Hindlimb muscle (tissue), 1 donor: Measurements from ENCODE around the gene PTPMT1. TPM values are rescaled to one million over a fixed set of nuclear protein-coding genes. Genes with fewer than 3 reads are reported as not detected.
"Not testable (repeated sequence)": the region's sequence is repeated elsewhere in the genome, so short reads cannot be mapped to it uniquely, and the experiment has no call there.

Source experiments
- DNase-seq: peaks from one replicate; pipeline ENCODE4 v3.0.0-alpha.2; 2013
- polyA plus RNA-seq: library from polyadenylated mRNA; unstranded; fragments of 120-200 nt; gene quantifications from one replicate; pipeline ENCODE4 v1.2.1, GENCODE V29; 2013; ENCODE audit not compliant: insufficient read length

PTPMT1 gene
- polyA plus RNA-seq, 1 donor: 25.4 TPM

DNA sequence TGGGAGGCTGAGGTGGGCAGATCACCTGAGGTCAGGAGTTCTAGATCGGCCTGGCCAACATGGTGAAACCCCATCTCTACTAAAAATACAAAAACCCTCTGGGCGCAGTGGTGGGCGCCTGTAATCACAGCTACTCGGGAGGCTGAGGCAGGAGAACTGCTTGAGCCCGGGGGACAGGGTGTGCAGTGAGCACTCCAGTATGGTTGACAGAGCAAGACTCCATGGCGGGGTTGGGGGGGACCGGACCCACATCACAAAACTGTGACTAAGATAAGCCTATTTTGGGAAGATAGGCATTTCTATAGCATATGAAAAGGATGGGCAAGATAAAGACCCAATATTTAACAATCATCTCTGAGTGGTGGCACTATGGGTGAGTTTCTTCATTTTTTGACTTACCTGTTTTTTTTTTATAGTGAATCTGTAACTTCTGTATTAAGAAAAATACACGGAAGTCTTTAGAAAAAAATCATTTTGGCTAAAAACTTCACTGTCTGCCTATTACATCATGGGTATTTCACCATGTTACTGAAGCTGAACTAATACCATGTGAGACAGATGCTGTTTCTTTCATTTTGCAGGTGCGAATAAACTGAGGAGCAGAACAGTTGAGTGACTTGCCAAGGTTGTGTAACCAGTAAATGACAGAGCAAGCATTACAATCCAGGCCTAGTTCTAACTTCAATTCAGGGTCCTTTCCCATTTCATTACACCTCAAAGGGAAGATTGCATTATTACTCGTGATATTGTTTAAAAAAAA lies 14.9 kb upstream of the PTPMT1 start:
- DNase-seq: no peak

DNA sequence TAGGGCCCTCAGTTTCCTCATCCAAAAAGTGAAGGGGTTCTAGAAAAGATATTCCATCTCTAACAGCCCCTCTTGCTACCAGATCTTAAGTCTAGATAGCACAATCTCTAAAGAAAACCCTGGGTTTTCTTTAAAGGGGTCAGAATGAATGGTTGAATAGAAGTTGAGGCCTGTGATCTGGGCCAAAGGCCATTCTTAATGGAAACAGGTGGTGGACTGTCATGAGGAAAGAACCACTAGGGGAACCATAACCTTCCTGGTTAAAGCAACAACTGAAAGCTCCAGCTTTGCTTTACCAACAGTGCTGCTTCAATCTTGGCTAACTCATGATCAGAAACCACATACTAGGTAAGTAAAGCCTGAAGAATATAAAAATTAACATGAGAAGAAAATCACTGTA lies 14.3 kb upstream of the PTPMT1 start:
- DNase-seq: no peak

DNA sequence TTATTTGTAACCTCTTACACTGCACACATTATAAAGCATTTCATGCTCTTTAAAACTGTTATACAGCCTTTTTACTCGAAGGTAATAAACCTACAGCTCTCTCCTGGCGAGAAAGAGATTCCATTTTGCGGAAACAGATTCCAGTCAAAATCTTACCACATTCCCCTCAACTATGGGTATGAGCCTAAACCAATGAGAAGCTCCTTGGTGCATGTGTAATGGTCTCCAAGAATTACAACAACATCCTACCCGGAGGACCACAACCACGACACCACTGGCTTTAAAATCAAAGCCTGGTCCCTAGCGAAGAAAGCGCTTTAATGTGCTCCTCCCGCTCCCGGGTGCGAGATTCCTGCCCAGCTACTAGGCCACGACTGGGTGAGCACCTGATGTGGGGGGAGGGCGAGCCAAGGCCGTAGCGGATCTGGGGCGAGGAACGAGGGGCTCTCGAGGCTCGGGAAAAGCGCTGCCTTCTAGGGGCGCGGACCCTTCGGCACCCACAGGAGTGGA lies 13.3 kb upstream of the PTPMT1 start:
- DNase-seq: peak; percentile 15

DNA sequence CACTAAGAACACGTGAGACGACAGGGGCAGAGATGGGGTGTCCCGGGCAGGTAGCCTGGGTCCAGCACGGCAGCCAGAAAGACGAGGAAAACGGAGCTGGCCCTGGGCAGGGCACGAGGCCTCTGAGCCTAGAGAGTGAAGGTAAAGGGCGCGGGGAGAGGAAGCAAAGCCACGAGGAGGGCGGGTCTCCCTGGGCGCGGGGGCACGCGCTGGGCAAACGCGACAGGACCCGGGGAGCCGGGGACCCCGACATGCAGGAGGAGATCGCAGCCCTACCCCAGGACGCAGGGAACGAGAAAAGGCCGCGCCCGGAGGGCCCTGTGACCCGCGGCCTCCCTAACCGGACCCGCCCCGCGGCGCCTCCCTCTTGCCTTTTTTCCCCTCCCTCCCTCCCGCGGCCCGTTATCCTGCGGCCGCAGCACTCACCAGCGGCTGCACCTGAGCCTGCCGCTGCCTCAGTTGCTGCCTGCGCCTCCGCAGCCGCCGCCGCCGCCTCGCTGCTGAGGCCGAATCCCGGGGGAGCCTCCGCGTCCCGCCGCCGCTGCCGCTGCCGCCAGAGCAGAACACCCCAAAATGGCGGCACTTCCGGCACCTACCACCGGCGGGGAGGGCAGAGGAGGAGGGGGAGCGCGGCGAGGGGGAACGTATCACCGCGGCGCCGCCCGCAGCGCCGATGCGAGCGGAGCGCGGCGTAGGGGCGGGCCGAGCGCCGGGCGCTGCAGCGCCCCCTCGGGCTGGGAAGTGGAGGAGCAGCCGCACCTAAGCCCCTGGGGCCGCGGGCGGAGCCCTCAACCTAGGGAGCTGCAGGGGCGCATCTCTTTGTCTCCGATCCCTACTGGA lies 12.6 kb upstream of the PTPMT1 start, which contains the start of gene CELF1:
Gene CELF1, minus strand, starts transcription at position 567 of the 840 bp plus-strand sequence. CDS start 53,609 bp downstream, outside the sequence.
- peak; percentile 93 for DNase-seq

DNA sequence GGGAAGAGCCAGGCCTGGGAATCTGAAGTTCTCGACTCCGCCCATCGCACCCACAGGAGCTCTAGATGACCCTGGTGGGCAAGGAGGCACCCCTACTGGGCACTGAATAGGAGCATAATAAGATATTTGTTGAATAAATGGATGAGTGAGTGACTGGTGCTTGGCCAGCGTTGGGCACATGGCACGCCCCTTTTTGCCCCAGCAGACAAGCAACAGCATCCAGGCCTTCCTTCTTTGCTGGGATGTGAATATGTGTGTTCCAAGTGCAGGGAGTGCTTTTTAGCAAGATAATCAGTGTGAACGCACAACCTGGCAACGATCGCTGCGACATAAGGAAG lies 12.0 kb upstream of the PTPMT1 start:
- DNase-seq: no peak

DNA sequence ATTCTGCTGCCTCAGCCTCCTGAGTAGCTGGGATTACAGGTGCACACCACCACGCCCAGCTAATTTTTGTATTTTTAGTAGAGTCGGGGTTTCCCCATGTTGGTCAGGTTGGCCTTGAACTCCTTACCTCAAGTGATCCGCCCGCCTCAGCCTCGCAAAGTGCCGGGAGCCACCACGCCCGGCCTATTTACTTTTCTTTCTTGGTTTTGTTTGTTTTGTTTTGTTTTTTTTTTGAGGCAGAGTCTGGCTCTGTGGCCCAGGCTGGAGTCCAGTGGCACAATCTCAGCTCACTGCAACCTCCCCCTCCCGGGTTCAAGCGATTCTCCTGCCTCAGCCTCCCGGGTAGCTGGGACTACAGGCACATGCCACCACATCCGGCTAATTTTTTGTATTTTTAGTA lies 8.4 kb upstream of the PTPMT1 start:
- DNase-seq: not testable (repeated sequence)

DNA sequence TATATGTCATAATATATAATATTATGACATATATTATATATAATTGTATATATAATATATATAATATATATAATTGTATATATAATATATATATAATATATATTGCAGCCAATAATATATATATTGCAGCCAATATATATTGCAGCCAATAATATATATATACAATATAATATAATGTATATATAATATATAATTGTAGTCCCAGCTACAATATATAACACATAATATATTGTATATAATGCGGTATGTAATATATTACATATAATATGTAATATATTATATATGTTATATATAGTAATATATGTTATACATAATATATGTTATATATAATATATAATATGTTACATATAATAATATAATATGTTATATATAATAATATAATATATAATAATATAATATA lies 6.7 kb upstream of the PTPMT1 start:
- no peak for DNase-seq

DNA sequence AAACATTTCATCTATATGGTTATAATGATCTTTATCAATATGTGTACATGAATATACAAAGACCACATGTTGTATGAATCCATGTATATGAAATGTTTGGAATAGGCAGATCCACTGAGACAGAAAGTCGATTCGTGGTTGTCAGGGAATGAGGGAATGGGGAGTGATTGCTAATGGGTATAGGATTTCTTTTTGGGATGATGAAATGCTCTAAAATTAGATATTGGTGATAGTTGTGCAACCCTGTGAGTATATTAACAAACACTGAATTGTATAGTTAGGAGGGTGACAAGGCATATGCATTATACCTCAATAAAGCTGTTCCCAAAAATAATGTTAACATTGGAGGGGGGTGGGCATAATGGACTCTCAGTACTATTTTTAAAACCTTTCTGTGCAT lies 5.0 kb upstream of the PTPMT1 start:
- DNase-seq: no peak

DNA sequence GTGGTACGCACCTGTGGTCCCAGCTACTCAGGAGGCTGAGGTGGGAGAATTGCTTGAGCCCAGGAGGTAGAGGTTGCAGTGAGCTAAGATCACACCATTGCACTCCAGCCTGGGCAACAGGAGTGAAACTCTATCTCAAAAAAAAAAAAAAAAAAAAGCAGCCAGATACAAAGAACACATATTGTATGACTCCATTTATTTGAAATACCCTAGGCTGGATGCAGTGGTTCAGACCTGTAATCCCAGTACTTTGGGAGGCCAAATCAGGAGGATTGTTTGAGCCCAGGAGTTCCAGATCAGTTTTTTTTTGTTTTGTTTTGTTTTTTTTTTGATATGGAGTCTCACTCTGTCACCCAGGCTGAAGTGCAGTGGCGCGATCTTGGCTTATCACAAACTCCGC lies 3.0 kb upstream of the PTPMT1 start:
- not testable (repeated sequence) for DNase-seq

DNA sequence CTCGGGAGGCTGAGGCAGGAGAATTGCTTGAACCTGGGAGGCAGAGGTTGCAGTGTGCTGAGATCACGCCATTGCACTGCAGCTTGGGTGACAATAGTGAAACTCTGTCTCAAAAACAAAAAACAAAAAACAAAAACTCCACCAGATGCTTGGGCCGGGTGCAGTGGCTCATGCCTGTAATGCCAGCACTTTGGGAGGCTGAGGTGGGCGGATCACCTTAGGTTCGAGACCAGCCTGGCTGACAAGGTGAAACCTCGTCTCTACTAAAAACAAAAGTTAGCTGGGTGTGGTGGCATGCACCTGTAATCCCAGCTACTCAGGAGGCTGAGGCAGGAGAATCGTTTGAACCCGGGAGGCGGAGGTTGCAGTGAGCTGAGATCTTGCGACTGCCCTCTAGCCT lies 1.0 kb upstream of the PTPMT1 start:
- DNase-seq: not testable (repeated sequence)

DNA sequence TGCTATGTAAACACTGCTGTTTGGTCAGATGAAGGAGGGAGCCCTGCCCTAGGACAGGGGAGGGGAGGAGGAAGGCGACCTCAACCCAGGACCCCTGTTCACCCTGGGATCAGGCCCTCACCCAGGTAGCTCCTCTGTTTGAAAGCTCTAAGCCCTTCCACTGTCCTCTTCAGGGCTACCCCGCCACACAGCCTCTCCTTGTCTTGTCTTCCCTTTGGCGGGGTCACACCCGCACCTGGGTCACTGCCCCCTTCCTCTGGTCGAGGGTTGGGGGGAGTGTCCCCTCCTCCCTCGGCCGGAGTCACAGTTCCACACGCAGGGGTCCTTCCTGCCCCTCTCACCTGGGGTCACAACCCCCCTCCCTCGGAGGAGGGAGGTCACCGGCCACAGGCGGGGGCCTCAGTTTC lies 463 bp upstream of the PTPMT1 start:
- DNase-seq: no peak

DNA sequence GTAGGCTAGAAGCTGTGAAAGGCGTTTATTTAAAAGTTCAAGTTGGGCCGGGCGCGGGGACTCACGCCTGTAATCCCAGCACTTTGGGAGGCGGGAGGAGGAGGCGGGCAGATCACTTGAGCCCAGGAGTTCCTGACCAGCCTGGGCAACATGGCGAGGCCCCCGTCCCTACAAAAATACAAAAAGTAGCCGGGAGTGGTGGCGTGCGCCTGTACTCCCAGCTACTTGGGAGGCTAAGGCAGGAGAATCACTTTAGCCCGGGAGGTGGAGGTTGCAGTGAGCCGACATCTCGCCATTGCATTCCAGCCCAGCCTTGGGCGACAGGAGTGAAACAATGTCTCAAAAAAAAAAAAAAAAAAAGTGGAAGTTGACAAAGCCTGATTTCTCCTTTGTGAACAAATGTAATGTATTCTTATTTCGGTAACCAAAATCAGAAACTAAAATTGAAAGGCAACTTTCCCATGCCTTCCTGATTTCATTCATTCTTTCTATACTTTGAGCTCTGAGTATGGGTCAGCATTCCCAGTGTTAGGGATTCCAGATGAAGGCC lies 825 bp downstream of the PTPMT1 start:
- DNase-seq: no peak

DNA sequence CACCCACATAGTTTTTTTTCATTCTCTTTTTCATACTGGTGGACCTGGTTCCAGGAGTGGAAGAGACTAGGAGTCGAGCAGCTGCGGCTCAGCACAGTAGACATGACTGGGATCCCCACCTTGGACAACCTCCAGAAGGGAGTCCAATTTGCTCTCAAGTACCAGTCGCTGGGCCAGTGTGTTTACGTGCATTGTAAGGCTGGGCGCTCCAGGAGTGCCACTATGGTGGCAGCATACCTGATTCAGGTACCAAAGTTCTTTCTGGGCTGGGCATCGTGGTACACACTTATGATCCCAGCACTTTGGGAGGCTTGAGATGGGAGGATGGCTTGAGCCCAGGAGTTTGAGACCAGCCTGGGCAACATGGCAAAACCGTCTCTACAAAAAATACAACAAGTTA lies 4.2 kb downstream of the PTPMT1 start:
- DNase-seq: no peak

DNA sequence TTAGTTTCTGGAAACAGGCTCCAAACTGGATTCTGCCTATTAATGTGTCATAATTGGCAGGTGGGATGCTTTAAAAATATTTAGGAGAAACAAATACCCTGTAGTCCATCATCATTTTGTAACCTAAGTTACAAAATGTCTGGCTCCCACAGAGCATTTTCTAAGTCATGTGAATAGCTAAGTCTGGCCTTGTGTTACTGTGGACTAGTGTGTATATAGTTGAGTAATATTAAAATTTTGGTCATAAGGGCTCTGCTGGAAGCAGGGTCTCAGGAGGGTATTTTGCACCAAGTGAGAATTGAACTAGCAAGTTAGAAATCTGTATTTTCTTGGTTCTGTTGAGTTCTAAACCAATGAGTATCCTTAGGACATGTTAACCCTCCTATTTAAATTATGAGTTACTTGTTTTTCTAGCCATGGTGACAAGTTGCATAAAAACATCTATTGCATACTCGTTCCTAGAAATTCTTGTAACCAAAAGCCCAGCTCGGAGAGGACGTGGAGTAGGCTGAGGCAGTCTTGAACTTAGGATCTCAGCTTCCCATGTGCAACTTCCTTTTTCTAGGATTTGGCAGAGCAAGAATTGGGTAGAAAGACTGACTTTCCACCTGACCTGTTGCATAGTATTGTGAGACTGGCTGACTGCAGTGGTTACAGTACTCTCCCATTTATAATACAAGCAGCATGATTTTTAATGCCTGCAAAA lies 5.4 kb downstream of the PTPMT1 start:
- no peak for DNase-seq

DNA sequence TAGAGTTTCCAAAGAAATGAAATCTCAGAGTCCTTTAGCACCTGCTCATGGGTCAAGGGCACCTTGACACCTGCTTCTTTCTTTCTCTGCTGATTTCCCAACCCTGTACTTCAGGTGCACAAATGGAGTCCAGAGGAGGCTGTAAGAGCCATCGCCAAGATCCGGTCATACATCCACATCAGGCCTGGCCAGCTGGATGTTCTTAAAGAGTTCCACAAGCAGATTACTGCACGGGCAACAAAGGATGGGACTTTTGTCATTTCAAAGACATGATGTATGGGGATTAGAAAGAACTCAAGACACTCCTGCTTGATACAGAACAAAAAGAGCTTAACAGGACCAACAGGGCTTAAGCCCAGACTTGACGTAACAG lies 5.9 kb downstream of the PTPMT1 start:
- DNase-seq: no peak

DNA sequence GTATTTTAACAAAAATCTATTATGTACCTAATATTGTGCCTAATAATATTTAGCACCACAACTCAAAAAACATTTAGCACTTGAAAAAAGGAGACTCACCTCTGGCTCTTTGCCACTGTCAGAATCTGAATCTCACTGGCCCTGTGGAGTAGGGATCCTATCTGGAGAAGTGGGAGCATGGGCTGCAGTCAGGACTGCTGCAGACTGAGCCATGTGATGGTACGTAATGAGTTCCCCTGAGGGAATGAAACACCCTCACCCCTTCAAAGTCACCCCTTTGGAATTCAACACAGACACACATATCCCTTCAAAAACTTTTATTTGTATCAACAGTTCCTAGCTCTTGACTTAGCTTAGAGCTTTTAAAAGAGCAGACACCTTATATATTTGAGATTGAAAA lies 6.5 kb downstream of the PTPMT1 start:
- DNase-seq: no peak

DNA sequence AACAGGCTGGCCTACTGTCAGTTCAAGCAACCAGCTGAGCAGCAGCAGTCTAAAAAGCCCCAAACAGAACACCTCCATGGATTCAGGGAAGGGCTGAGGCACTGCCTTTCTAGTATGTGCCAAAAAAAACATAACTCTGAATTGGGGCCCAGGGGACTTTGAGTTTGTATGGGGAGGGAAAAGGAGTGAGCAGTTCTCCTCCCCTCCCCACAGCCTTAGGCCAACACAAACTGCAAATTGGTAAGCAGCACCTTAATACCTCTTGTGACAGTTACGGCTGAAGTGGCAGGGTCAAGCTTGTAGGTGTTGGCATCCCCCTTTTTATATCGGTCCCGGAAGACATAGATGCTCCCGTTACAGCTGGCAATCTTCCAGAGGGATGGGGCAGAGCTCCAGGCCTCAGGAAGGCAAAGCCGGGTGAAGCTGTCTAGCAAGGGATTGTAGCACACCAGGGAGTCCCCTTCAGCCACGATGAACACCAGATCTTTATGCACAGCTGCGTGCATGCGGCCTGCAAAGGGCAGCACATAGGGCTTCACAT lies 7.4 kb downstream of the PTPMT1 start:
- no peak for DNase-seq

DNA sequence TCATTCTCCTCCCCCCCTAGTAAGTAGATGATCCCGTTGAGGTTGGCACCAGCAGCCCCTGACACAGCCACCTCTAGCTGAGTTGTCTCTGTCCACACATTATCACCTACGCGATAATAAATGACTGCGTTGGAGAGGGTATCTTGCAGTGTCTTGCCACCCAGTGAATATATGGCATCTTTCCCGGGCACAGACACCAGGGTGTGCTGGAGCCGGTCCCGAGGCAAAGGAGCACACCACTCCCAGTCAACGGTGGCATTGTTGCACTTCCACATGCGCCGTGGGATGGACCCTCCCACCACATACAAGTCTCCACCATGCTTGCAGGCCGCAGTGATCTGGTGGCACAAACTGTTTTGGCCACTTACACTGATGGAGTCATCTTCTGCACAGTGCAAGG lies 7.9 kb downstream of the PTPMT1 start:
- DNase-seq: no peak

DNA sequence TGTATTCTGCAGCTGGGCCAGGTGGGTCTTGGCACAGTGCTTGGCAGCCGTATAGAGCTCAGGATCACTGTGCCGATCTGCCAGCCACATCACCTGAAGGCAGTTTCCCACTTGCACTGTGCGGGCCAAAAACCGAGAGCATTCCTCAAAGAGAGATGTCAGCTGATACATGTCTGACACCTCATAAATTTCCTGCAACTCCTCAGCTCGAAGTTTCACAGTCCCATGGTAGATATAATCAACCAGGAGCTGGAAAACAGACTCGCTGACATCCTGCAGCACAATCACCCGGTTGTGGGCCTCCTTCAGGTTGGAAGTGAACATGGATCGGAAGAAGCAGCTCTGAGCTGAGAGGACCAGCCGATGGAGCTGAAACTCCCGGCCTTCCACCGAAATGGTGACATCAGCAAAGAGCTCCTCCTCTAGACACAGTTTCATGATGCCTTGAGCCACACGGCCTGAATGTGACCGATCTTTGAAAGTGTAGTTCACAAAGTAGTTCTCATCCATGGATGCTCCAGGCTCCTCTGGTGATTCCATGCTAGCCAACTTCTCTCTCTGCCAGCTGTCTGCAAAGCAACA lies 12.2 kb downstream of the PTPMT1 start:
- no peak for DNase-seq

DNA sequence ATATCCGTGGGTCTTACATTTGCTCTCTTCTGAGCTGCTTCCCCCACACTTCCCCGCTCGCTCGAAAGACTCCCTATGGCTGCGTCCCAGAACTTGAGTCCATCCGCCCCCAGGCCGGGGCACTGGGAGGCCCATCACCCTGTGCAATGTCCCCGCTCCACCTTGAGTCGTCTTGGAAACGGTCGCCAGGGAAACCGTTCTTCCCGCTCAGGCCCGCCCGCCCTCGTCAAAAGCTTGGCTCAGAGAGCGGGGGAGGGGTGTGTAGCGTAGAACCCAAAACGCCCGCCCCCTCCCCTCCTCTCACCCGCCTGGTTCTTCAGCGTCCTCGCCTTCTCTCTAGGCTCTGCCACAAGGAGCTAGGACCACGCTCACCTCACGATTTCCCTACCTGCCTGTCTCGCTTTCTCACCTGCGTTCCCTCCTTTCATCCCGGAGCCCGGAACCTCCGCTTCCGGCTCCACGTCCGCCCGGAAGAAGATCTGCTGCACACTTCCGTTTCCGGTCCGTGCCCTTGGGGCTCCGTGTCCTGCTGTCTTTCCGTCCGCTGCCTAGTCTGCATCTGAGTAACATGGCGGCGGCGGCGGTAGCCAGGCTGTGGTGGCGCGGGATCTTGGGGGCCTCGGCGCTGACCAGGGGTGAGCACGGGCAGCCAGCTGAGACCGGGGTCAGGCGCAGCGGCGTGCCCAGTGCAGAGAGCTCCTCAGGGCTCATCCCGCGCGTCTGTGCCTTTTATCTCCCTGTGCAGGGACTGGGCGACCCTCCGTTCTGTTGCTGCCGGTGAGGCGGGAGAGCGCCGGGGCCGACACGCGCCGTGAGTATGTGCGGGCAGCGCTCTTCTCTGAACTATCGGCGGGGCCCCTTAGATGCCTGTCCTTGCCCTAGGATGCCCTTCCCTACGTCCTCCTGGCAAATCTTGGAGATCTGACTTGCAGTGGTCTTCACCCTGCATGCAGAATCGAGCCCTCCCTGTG lies 13.4 kb downstream of the PTPMT1 start, which contains the start of the genes KBTBD4 and NDUFS3:
Gene KBTBD4, minus strand, starts transcription at position 447 of the 971 bp plus-strand sequence. Its CDS starts 19 bp downstream, at position 428.
Gene NDUFS3, plus strand, starts transcription at position 551 of the 971 bp plus-strand sequence. Its CDS starts 18 bp downstream, at position 569.
- peak; percentile 93 for DNase-seq

DNA sequence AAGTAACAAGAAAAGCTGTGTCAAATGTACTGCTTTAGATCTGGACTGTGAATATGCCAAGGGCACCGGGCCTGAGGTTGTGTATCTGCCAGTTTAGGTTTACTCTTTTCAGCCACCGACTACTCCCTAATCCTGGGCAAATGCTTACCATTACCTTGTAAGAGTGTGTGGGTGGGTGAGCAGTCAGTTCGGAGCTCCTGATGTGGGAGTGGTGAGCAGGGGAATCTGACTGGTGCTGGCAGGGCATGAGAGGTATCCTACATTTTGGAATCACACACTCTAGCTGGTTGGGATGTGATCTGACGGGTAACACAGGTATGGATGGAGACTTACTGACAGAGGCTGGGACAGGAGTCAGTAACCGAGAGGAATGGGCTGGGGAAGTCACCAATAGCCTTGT lies 18.4 kb downstream of the PTPMT1 start:
- no peak for DNase-seq
